ENCODE results near the gene CCDC136. TPM values are rescaled to one million over a fixed set of nuclear protein-coding genes. Genes with fewer than 3 reads are reported as not detected.

Gene CCDC136
- total and polyA plus RNA-seq, 12 donors = 1.8 to 14.4 (median 8.0) TPM

- H3K27me3 ChIP-seq = no peaks in the 10 kb centered on the region
- peaks cover 0 to 19% (median 4%) of the 10 kb centered on the region in 9 donors for H3K4me1 ChIP-seq
- peak overlapping the region in 3 of 10 donors; percentile 41 to 51 (median 42) for H3K27ac ChIP-seq
- intact Hi-C loops (cut with DNase I) = no loop called here
- DNase-seq (peak; percentile 80 to 81), ATAC-seq (peak; percentile 84 to 96 (median 92))
- no peak overlapping the region for H3K4me3 ChIP-seq
- H3K9me3 ChIP-seq = peaks cover 0 to 6% (median 0%) of the 10 kb centered on the region in 11 donors
- no peaks in the 10 kb centered on the region for H3K36me3 ChIP-seq
- WGBS, 2 donors = 15 to 30% methylated on average over 15 of the region's 15 CpGs
- no peak for TF ChIP-seq CTCF (IDR thresholded peaks at IDR 0.05)
These were observed 8.5 kb upstream of the CCDC136 start for GRCh38 chr7:128783143-128783861.

GRCh38 chr7:128785738-128786137, 6.0 kb upstream of the CCDC136 start:
- Histone ChIP-seq H3K36me3 (no peaks in the 10 kb centered on the region), H3K27ac (no peak overlapping the region), H3K4me3 (no peak overlapping the region), H3K4me1 (peaks cover 4 to 27% (median 11%) of the 10 kb centered on the region in 9 donors), H3K9me3 (no peaks in the 10 kb centered on the region), H3K27me3 (peaks cover 0 to 9% (median 0%) of the 10 kb centered on the region in 7 donors)
- intact Hi-C loops (cut with DNase I) = no loop called here
- ATAC-seq (no peak), DNase-seq (no peak)
- 85 to 88% methylated on average over 3 of the region's 3 CpGs for WGBS, 2 donors
- no peak for TF ChIP-seq CTCF (IDR thresholded peaks at IDR 0.05)

- peaks cover 0 to 21% (median 0%) of the 10 kb centered on the region in 7 donors for H3K27me3 ChIP-seq
- 76 to 78% methylated on average over 9 of the region's 9 CpGs for WGBS, 2 donors
- intact Hi-C loops (cut with DNase I) = no loop called here
- no peak for TF ChIP-seq CTCF (IDR thresholded peaks at IDR 0.05)
- DNase-seq = no peak
- H3K9me3 ChIP-seq = no peaks in the 10 kb centered on the region
- no peak overlapping the region for H3K4me3 ChIP-seq
- no peak overlapping the region for H3K27ac ChIP-seq
- no peaks in the 10 kb centered on the region for H3K36me3 ChIP-seq
- H3K4me1 ChIP-seq = peaks cover 8 to 30% (median 25%) of the 10 kb centered on the region in 9 donors
- no peak for ATAC-seq
These were observed 3.0 kb upstream of the CCDC136 start for GRCh38 chr7:128788446-128789412.

All from heart right ventricle (tissue), 16 donors.